ENCODE measurements around the gene RNF181.

GRCh38 chr2:85628658-85629057 is 33.1 kb downstream of the RNF181 start:
- TF ChIP-seq POLR2A (IDR thresholded peaks at IDR 0.05; ENCODE audit: low read length) (no peak), GATA1 (IDR thresholded peaks at IDR 0.05; ENCODE audit: low read depth, low read length) (no peak)

Measured in erythroblast (primary cell).